RPMI7951 (cell line): ENCODE results near the gene ZFR2. TPM values are rescaled to one million over a fixed set of nuclear protein-coding genes. Genes with fewer than 3 reads are reported as not detected.
A peak's percentile ranks its signal among the peaks of the same experiment; 100 is the strongest.
"Not testable (repeated sequence)": the region's sequence is repeated elsewhere in the genome, so short reads cannot be mapped to it uniquely, and the experiment has no call there.

ENCODE experiments used
- DNase-seq: peaks from one replicate; pipeline ENCODE4 v3.0.0-alpha.2; 2012; ENCODE audit warnings: low read depth
- total RNA-seq: library from RNA; depleted of rRNA; stranded (reverse); fragments of >200 nt; shearing (Covaris generic); gene quantifications from 2 replicates; pipeline ENCODE4 v1.2.3, GENCODE V29; 2014

The ZFR2 gene
- total RNA-seq, 1 experiment from 2014 or later, result not detected

DNA sequence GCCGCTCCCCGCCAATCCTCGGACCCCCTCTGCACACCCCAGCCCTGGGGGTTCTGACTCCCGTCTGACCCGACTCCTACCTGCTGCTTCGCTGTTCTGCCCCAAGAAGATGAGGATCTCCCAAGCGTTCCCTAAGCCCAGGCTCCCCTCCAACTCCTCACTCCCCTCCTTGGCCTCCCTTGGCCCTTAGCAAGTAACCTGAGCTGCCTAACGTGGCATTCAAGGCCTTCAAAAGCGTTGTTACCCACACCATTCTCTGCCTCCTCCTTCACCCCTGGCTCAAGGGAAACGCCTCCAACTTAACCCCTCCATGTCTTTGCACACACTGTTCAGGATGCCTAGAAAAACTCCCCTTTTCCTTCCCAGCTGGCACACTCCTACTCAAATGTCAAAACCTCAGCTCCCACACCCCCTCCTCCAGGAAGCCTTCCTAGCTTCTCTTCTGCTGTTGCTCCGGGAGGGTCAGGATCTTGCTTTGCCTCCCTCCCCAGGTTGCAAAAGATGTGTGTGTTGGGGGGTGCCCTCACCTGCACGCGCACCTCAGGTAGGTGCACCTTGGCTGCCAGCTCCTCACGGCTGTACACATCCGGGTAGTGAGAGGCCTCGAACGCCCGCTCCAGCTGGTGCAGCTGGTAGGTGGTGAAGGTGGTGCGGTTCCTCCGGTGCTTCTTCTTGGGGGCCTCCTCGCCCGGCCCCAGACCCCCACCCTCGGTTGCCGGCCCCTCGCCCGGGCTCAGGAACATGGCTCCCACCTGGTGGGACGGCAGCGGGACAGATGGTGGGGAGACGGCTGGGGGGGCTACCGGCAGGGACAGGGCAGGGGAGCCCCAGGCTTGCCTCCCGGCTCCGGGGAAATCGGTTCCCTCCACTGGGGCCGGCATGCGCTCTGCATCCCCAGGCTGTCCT, 97.6 kb downstream of the ZFR2 start:
- DNase-seq, result no peak

DNA sequence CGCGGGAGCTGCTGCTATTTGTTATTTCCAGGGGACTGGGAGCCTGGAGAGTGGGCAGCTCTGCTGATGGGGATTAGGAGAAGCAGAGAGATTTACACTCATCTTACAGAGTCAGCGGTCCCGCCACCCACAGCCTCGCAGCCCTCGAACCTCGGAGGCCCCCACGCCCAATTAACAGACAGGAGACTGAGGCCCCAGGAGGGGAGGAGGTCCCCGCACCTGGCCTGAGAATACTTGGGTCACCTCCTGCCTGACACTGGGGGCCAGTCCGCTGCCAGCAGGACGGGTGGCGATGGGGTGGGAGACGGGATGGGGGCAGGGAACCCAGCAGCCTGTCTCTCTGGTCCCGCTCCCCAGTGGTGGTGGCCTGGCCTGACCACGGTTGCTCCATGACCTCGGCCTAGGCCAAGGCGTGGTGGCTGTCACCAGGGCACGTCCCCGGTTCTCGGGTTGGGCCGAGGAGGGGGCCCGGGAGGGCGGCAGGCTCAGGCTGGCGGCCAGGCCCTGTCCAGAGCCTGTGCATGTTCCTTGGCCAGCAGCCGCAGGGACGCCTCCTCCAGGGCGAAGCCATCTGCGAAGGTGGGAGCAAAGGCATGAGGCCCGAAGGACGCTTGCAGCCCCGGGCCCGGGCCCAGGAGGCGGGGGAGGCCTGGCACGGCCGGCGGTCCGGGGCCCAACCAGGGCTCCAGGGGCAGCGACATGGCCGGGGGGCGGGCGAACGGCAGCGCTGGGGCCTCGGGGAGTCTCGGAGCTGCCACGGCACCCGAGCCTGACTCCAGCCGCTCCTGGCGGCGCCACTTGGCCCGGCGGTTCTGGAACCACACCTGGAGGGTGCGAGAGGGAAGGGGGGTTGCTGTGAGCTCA, 98.5 kb downstream of the ZFR2 start:
- DNase-seq, result no peak

DNA sequence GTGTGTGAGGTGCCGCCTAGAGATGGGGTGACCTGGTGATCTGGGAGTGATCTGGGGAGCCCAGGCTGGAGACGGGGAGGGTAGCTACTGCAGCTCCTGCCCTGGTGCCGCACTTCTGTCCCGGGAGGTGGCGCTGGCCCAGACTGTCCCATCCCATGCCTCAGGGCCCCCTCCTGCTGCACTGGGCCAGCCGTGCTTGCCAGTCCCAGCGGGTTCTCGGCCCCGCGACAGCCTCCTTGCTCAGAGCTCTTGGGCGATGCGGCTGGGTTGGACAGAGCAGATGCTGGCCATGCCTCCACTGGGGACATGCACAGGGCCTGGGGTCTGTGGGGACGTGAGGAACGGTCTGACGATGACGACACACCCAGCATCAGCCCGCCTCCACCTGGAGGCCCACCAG, 99.3 kb downstream of the ZFR2 start:
- DNase-seq, result no peak

DNA sequence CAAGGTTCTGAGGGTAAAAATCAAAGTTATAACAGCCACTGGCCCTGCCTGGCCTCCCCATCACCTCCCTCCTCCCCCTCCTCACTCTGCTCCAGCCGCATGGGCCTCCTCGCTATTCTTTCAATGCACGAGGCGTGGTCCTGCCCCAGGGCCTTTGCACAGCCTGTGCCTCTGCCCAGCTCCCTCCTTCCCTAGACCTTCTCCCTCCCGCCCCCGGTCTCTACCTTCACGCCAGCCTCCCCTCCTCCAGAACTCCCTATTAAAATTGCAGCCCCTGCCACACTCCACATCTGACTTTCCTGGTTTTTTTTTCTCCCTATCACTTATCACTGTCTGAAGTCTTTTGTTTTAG, 100.1 kb downstream of the ZFR2 start:
- DNase-seq, result no peak

DNA sequence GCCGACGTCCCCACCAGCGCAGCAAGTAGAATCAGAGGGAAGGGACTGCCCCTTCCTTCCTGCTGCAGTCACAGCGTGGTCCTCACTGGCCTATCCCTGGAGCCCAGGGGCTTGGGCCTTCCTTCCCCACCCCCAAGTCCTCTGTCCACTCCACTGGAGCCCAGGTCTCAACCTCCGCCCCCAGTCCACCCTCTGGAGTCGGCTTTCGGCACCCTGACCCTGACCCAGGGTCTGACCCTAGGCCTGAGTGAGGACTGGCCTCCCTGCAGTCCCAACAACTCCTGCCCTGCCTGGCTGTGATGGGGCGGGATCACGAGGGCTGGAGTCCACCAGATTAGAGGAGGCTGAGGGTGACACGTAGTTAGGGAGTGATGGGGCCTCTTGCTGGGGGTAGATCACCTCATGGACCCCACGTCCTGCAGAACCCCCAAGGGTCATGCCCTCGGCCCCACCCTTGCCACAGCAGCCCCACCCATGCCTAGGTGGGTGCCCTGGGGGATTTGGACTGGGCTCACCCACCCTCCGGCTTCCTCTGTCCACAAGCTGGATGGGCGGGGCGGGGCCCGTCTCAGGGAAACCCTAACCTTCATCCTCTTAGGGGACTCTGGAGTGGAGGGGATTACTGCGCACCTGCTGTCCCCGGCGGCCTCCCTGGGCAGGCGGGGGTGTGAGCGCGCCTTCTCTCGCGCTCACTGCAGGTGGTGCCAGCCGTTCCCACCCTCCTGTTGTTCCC, 100.7 kb downstream of the ZFR2 start:
- no peak for DNase-seq

DNA sequence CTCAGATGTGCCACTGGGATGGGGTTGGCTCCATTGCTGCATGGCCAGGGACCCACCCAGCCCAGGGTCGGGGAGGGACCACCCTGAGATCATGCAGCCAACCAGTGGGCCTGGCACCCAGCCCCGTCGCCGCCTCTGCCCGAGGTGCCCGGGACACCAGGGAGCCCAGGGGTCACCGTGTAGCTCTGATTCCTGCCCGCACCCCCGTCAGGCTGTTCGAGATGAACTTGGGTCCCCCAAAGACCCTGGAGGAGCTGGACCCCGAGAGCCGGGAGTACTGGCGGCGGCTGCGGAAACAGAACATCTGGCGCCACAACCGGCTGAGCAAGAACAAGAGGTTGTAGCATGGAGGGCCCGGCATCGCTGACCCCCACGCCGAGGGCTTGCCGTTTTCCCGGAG, 101.8 kb downstream of the ZFR2 start:
- no peak for DNase-seq

DNA sequence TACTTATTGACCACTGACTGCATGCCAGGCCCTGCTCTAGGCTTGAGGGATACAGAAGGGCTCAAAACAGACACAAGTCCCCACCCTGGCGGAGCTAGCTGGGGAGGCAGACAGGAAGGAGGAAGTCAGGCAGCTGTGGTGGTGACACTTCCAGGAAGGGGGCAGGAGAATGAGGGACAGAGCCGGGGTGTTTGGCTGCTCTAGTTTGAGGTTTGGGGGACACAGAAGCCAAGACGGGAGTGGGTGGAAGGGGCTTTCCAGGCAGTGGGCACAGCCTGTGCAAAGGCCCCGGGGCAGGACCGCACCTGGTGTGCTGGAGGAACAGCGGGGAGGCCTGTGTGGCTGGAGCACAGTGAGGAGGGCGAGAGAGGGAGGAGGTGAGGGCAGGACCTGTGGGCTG, 102.3 kb downstream of the ZFR2 start:
- DNase-seq, result no peak

DNA sequence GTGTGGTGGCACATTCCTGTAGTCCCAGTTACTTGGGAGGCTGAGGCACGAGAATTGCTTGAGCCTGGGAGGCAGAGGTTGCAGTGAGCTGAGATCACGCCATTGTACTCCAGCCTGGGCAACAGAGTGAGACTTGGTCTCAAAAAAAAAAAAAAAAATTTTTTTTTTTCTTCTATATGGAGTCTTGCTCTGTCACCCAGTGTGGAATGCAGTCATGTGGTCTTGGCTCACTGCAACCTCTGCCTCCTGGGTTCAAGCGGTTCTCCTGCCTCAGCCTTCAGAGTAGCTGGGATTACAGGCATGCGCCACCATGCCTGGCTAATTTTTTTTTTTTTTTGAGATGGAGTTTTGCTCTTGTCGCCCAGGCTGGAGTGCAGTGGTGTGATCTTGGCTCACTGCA, 103.1 kb downstream of the ZFR2 start:
- DNase-seq, result not testable (repeated sequence)

DNA sequence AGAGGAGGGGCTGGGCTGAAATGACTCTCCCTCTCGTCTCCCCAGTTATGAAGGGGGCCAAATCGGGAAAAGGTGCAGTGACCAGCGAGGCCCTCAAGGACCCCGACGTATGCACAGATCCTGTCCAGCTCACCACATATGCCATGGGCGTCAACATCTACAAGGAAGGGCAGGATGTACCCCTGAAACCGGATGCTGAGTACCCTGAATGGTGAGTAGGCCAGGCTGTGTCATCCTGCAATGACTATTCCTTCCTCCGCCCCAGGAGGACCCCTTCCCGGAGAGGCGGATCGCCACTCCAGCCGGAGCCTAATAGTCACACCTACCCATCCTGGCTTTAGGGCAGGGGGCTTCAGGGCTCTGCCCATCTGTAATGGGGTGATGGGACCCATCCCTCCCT, 103.7 kb downstream of the ZFR2 start:
- no peak for DNase-seq

DNA sequence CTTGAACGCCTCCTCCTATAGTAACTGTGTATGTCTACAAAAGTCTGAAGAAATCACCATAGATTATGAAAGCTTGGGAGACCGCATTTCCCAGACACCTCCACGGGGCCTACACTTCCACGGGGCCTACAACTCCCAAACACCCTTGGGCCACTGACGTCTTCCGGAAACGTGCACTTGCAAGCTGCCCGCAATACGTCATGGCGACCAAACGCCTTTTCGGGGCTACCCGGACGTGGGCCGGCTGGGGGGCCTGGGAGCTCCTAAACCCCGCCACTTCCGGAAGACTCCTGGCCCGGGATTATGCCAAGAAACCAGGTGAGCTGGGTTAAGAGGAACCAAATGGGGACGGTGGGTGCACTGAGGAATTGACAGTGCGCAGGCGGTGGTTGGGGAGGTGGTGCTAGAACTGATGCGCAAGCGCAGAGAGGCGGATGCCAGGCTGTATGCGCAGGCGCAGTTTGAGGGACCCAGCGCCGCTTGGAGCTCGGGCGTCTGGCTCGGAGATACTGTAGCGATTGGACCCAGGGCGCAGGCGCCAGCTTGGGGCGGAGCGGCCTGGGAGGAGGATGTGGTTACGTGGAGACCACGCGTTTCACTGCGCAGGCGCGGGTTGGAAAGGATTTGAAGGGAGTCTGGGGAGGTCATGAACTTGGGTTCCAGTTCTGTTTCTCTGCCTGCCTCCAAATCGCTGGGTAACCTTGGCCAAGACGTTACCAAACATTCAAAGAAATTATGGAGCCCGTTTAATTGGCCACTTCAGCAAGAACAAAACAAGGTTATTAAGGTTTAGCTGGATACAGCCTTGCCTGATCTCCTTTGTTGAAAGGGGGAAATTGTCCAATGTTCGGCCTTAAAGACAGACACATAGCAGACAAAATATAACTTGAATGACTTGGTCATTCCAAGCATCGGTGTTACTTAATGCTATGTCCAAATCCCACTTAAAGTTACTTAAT, 106.1 kb downstream of the ZFR2 start, which contains the start of gene MRPL54:
Gene MRPL54 (plus strand): TSS at position 182 of the 959 bp plus-strand sequence. CDS start 19 bp downstream, at position 201.
- peak; percentile 97 for DNase-seq

DNA sequence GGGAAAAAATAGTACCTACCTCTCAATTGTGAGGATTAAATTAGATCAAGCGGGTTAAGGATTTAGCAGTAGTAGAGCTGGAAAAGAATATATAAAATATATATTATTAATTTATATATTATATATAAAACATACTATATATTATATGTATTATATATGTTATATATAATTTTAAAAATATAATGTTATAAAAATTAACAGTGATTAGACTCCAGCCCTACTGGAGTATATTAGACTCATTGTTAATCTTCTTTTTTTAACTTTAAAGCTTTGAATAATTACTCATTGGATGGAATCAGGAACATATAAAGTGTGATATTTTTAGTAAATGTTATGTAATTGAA, 106.7 kb downstream of the ZFR2 start:
- DNase-seq, result no peak

DNA sequence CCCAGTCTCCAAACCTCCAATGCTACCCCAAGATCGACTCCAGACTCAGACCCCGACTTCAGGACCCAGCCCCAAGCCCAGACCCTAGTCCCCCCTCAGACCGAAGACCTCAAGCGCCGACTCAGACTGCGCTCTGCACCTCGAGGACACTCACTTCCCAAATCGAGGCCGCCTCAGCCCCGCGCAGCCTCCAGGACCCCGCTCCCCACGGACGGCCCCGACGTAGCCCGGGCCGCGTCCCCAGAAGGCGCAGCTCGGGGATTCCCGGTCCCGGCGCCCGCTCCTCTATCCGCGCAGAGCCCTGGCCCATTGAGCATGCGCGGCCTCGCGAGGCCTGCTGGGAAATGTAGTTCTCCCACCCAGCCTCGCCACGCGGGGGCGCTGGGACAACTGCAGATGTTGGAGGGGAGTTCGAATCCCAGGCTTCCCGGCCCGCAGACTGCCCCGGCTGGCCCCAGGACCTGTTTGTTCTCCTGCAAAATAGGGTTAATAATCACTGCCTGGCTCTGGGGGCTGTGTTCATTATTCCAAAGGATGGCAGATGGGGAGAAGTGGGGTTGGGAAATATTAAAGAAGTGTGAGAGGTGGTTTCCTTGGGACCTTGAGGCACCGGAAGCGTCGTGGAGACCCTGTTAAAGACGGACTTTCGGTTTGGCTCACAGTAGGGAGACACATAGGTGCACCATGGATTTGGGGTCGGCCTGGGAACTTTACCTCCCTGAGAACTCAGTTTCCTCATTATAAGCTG, 107.3 kb downstream of the ZFR2 start, which contains the start of gene APBA3:
Gene APBA3 (minus strand): TSS at position 311 of the 748 bp plus-strand sequence. CDS start 1,428 bp downstream, outside the sequence.
- peak; percentile 81 for DNase-seq

DNA sequence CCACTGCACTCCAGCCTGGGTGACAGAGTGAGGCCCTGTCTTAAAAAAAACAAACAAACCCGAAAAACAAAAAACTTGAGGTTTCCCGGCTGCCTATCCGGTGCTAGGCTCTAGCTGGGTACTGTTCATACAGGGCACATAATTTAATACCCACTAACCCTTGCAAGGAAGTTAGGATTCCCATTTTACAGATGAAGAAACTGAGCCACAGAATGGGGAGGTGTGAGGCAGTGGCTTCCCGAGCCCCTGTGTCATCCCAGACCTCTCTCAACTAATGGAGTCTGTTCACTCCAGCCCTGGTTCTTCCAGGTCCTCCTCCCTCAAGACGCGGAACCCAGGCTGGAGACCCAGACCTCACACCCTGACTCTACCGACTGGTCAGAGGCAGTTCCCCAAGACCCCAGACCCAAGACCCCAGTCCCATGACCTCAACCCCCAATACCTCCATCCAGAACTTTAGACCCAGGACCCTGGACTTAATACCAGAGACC, 107.9 kb downstream of the ZFR2 start:
- DNase-seq, result no peak

DNA sequence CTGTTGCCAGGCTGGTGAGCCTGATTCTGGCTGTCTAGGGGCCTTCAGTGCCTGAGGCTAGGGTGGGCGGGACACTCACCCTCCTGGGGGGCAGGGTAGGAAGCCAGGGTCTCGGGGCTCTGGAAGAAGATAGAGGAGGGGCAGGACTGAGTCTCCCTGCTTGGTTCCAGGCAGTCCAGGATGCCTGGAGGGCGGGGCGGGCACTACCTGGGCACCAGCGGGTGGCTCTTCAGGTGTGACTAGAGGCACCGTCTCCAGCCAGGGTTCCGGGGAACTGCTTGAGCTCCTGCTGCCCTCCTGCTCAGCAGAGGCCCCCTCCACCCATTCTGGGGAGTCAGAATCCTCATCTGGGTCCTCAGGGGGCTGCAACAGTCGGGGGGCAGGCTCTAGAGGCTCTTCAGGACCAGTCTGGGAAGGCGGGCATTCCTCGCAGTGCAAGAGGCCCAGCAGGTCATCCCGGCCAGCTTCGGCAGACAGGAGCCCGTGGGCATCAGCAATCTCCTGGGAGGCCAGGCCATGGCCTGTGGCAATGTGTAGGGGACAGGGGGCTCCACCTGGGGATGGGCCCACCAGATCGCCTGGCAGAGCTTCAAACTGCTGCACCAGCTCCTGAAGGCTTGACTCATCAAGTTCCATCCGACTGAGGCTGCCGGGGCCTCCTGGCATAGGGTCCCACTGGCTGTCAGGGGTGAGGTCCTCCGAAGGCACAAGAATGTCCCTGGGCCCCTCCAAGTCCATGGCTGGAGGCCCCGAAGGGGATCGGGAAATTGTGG, 109.2 kb downstream of the ZFR2 start:
- DNase-seq, result no peak

DNA sequence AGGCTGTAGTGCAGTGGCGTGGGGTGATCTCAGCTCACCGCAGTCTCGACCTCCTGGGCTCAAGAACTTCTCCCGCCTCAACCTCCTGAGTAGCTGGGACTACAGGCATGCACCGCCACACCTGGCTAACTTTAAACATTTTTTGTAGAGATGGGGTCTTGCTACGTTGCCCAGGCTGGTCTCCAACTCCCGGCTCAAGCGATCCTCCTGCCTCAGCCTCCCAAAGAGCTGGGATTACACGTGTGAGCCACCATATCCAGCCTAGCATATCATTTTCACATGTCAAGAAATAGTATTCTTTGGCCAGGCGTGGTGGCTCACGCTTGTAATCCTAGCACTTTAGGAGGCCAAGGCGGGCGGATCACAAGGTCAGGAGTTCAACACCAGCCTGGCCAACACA, 110.5 kb downstream of the ZFR2 start:
- not testable (repeated sequence) for DNase-seq

DNA sequence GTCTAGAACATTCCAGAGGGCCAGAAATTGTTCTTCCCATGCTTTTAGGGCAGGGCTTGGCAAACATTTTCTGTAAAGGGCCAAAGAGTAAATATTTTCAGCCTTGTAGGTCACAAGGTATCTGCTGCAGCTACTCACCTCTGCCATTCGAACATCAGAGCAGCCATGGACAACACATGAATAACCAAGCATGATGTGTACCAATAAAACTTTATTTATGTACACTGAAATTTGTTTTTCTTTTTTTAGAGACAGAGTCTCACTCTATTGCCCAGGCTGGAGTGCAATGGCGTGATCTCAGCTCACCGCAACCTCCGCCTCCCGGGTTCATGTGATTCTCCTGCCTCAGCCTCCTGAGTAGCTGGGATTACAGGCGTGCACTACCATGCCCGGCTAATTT, 111.1 kb downstream of the ZFR2 start:
- not testable (repeated sequence) for DNase-seq
